Keratinocyte (primary cell): ENCODE results near the gene GAGE12F. TPM values are rescaled to one million over a fixed set of nuclear protein-coding genes. Genes with fewer than 3 reads are reported as not detected.
"Not testable (repeated sequence)": the region's sequence is repeated elsewhere in the genome, so short reads cannot be mapped to it uniquely, and the experiment has no call there.

Source experiments
- DNase-seq: peaks from one replicate; pipeline ENCODE4 v3.0.0-alpha.2; 2011; ENCODE audit warnings: low read depth, missing footprints, low spot score
- FAIRE-seq: peaks from 2 replicates; lab custom pipeline; 2011; peaks lifted over from hg19 to GRCh38; lab: Jason Lieb, UNC
- H2AFZ ChIP-seq: 2 replicates; pipeline ENCODE4 v1.6.0; 2012; ENCODE audit warnings: low read length, control low read depth, inconsistent platforms; ENCODE audit not compliant: control insufficient read depth
- H3K27ac ChIP-seq: 2 replicates; pipeline ENCODE4 v1.5.1; 2011; ENCODE audit warnings: low read length; ENCODE audit not compliant: control insufficient read depth, insufficient read depth
- H3K27me3 ChIP-seq: 3 replicates; pipeline ENCODE4 v1.6.0; 2011; ENCODE audit warnings: low read length; ENCODE audit not compliant: control insufficient read depth, insufficient read depth; ENCODE audit errors: extremely low read depth
- H3K36me3 ChIP-seq, 2 experiments: 2 replicates in 1 of 2; 3 replicates in 1 of 2; pipeline ENCODE4 v1.5.1; 2011; ENCODE audit warnings: low read length in 2 of 2, mild to moderate bottlenecking in 1 of 2; ENCODE audit not compliant: control insufficient read depth in 2 of 2, insufficient read depth in 2 of 2; ENCODE audit errors: extremely low read depth in 1 of 2
- H3K4me1 ChIP-seq: 3 replicates; pipeline ENCODE4 v1.5.1; 2011; ENCODE audit warnings: low read length; ENCODE audit not compliant: control insufficient read depth, insufficient read depth; ENCODE audit errors: extremely low read depth
- H3K4me2 ChIP-seq: 3 replicates; pipeline ENCODE4 v1.6.0; 2011; ENCODE audit warnings: low read depth, low read length; ENCODE audit not compliant: control insufficient read depth, insufficient read depth; ENCODE audit errors: extremely low read depth
- H3K4me3 ChIP-seq, 3 experiments: fragments of 200-600 bp in 1 of 3; sonication (generic) in 1 of 3; 2 replicates in 2 of 3; 3 replicates in 1 of 3; pipeline ENCODE4 v1.5.1; 2011 to 2016; ENCODE audit warnings: low read length in 3 of 3, mild to moderate bottlenecking in 3 of 3, control low read depth in 2 of 3, inconsistent platforms in 1 of 3, low read depth in 1 of 3, mixed read lengths in 1 of 3, mixed run types in 1 of 3, moderate library complexity in 1 of 3; ENCODE audit not compliant: control insufficient read depth in 2 of 3, insufficient read depth in 2 of 3; ENCODE audit errors: extremely low read depth in 1 of 3
- H3K79me2 ChIP-seq: 2 replicates; pipeline ENCODE4 v1.6.0; 2012; ENCODE audit warnings: low read length; ENCODE audit not compliant: control insufficient read depth, insufficient read depth
- H3K9ac ChIP-seq: 3 replicates; pipeline ENCODE4 v1.6.0; 2011; ENCODE audit warnings: low read length; ENCODE audit not compliant: control insufficient read depth, insufficient read depth; ENCODE audit errors: extremely low read depth
- H3K9me1 ChIP-seq: 3 replicates; pipeline ENCODE4 v1.6.0; 2011; ENCODE audit warnings: low read length; ENCODE audit not compliant: control insufficient read depth, insufficient read depth; ENCODE audit errors: extremely low read depth
- H3K9me3 ChIP-seq: 2 replicates; pipeline ENCODE4 v1.5.1; 2012; ENCODE audit warnings: low read depth, low read length; ENCODE audit not compliant: control insufficient read depth
- H4K20me1 ChIP-seq: 3 replicates; pipeline ENCODE4 v1.6.0; 2011; ENCODE audit warnings: low read length; ENCODE audit not compliant: control insufficient read depth, insufficient read depth; ENCODE audit errors: extremely low read depth
- dilution Hi-C: fragments of 300-500 bp; cut with MboI; formaldehyde crosslinking; loops from one replicate; pipeline ENCODE4 v1.7.0; 2020; ENCODE audit warnings: low sequenced_read_pairs; ENCODE audit not compliant: extremely low pct_ligation_motif_present
- polyA plus RNA-seq, 5 experiments: library from polyadenylated mRNA; depleted of rRNA in 3 of 5; stranded (reverse) in 3 of 5; stranded (forward) in 1 of 5; unstranded in 1 of 5; fragments of >200 nt; gene quantifications; 1 replicate in 1 of 5; 2 replicates in 3 of 5; 3 replicates in 1 of 5; pipeline versions ENCODE4 v1.2.1 to v1.2.3, GENCODE V29; 2011 to 2012; ENCODE audit warnings: missing spikeins in 2 of 5, low read depth in 1 of 5, low replicate concordance in 1 of 5

Gene GAGE12F
- polyA plus RNA-seq, 1 donor (not counting 4 experiments of a cell fraction or from before 2014, with no cell fraction given) = not detected

- not testable (repeated sequence) for DNase-seq, H3K27ac ChIP-seq, H3K9me1 ChIP-seq
Observed at GRCh38 chrX:49569152-49569551, 8.5 kb downstream of the GAGE12F start.

GRCh38 chrX:49570100-49570499 is 9.5 kb downstream of the GAGE12F start, which contains the start of gene GAGE12G:
GAGE12G (plus strand) TSS chrX:49570400; CDS start chrX:49571555, 1,155 bp downstream.
- H3K27ac ChIP-seq, H3K4me3 ChIP-seq, H3K9me1 ChIP-seq, H3K9ac ChIP-seq, H3K4me2 ChIP-seq, H3K4me1 ChIP-seq, H4K20me1 ChIP-seq, H3K36me3 ChIP-seq, H3K9me3 ChIP-seq, H2AFZ ChIP-seq, FAIRE-seq, H3K79me2 ChIP-seq, H3K27me3 ChIP-seq, dilution Hi-C loops, DNase-seq: not testable (repeated sequence)

More at GRCh38 chrX:49569152-49569551, 8.5 kb downstream of the GAGE12F start:
- H3K79me2 ChIP-seq, dilution Hi-C loops, H3K9me3 ChIP-seq, FAIRE-seq, H3K27me3 ChIP-seq, H3K4me3 ChIP-seq, H3K9ac ChIP-seq, H3K4me2 ChIP-seq, H4K20me1 ChIP-seq, H2AFZ ChIP-seq, H3K36me3 ChIP-seq, H3K4me1 ChIP-seq: not testable (repeated sequence)

- H3K27me3 ChIP-seq, H3K4me3 ChIP-seq, H3K36me3 ChIP-seq, H3K9ac ChIP-seq, H2AFZ ChIP-seq, H3K9me1 ChIP-seq, H3K4me1 ChIP-seq, dilution Hi-C loops, H3K4me2 ChIP-seq, H3K27ac ChIP-seq, DNase-seq, FAIRE-seq, H4K20me1 ChIP-seq, H3K79me2 ChIP-seq, H3K9me3 ChIP-seq: not testable (repeated sequence)
Observed at GRCh38 chrX:49579649-49580048, 19.0 kb downstream of the GAGE12F start, which contains the start of gene GAGE12H. GAGE12H (plus strand) TSS chrX:49579949; CDS start chrX:49581104, 1,155 bp downstream.

- dilution Hi-C loops = not testable (repeated sequence)
Observed at GRCh38 chrX:49589196-49589595, 28.6 kb downstream of the GAGE12F start, which contains the start of gene GAGE2A. GAGE2A (plus strand) TSS chrX:49589496; CDS start chrX:49590651, 1,155 bp downstream.

GRCh38 chrX:49589769-49590478 is 29.3 kb downstream of the GAGE12F start:
- H3K4me2 ChIP-seq, H3K79me2 ChIP-seq, H3K9me1 ChIP-seq, dilution Hi-C loops, H2AFZ ChIP-seq, H4K20me1 ChIP-seq, H3K27me3 ChIP-seq, H3K36me3 ChIP-seq, H3K4me3 ChIP-seq, FAIRE-seq, H3K9ac ChIP-seq, DNase-seq, H3K4me1 ChIP-seq, H3K9me3 ChIP-seq, H3K27ac ChIP-seq: not testable (repeated sequence)

More at GRCh38 chrX:49589196-49589595, 28.6 kb downstream of the GAGE12F start, which contains the start of gene GAGE2A:
- not testable (repeated sequence) for H3K4me3 ChIP-seq, H3K9me1 ChIP-seq, H4K20me1 ChIP-seq, H3K36me3 ChIP-seq, H3K27me3 ChIP-seq, H3K4me2 ChIP-seq, H3K79me2 ChIP-seq, H3K4me1 ChIP-seq, DNase-seq, FAIRE-seq, H3K27ac ChIP-seq, H3K9ac ChIP-seq, H3K9me3 ChIP-seq, H2AFZ ChIP-seq
